T-helper 2 cell (primary cell): Measurements from ENCODE around the gene ARHGEF6.
"Not testable (repeated sequence)": the region's sequence is repeated elsewhere in the genome, so short reads cannot be mapped to it uniquely, and the experiment has no call there.

Source experiments
- DNase-seq, 5 experiments: peaks; one replicate each; pipeline versions ENCODE4 v3.0.0 to v3.0.0-alpha.2; 2012 to 2022
- total RNA-seq, 2 donors: gene quantifications; one replicate each; lab custom pipeline; 2026; lab: John Stamatoyannopoulos, UW

The ARHGEF6 gene
- 155 to 268 reads per million in 2 donors for total RNA-seq

- peak in 1 of 5 experiments; percentile 89 for DNase-seq
Observed at GRCh38 chrX:136780763-136781162, at the start of gene ARHGEF6. Gene ARHGEF6 (minus strand): TSS chrX:136780932. CDS start chrX:136780882, 50 bp downstream.

- no peak for DNase-seq
Observed at GRCh38 chrX:136829413-136829812, 48.7 kb upstream of the ARHGEF6 start.

- DNase-seq: no peak
Observed at GRCh38 chrX:136828830-136829229, 48.1 kb upstream of the ARHGEF6 start.

GRCh38 chrX:136827026-136827425, 46.3 kb upstream of the ARHGEF6 start:
- no peak for DNase-seq

GRCh38 chrX:136825771-136826170, 45.0 kb upstream of the ARHGEF6 start:
- DNase-seq: no peak

GRCh38 chrX:136823175-136823574, 42.4 kb upstream of the ARHGEF6 start:
- DNase-seq: no peak

- no peak for DNase-seq
Observed at GRCh38 chrX:136822337-136823095, 41.8 kb upstream of the ARHGEF6 start.

- DNase-seq: not testable (repeated sequence)
Observed at GRCh38 chrX:136819756-136820155, 39.0 kb upstream of the ARHGEF6 start.

- DNase-seq: no peak
Observed at GRCh38 chrX:136819031-136819703, 38.4 kb upstream of the ARHGEF6 start.

GRCh38 chrX:136816975-136817374, 36.2 kb upstream of the ARHGEF6 start:
- no peak for DNase-seq

- no peak for DNase-seq
Observed at GRCh38 chrX:136814847-136815750, 34.4 kb upstream of the ARHGEF6 start.

GRCh38 chrX:136812286-136812685, 31.6 kb upstream of the ARHGEF6 start:
- DNase-seq: no peak

- peak in 1 of 5 experiments; percentile 89 for DNase-seq
Observed at GRCh38 chrX:136810493-136810892, 29.8 kb upstream of the ARHGEF6 start.

GRCh38 chrX:136806891-136807410, 26.2 kb upstream of the ARHGEF6 start:
- DNase-seq: no peak

- DNase-seq: no peak
Observed at GRCh38 chrX:136802515-136802914, 21.8 kb upstream of the ARHGEF6 start.

- no peak for DNase-seq
Observed at GRCh38 chrX:136797787-136798186, 17.1 kb upstream of the ARHGEF6 start.

- not testable (repeated sequence) for DNase-seq
Observed at GRCh38 chrX:136795132-136795531, 14.4 kb upstream of the ARHGEF6 start.

GRCh38 chrX:136794660-136795059, 13.9 kb upstream of the ARHGEF6 start:
- not testable (repeated sequence) for DNase-seq

GRCh38 chrX:136794080-136794479, 13.3 kb upstream of the ARHGEF6 start:
- DNase-seq: no peak

- no peak for DNase-seq
Observed at GRCh38 chrX:136789856-136790255, 9.1 kb upstream of the ARHGEF6 start.

GRCh38 chrX:136784231-136784630, 3.5 kb upstream of the ARHGEF6 start:
- DNase-seq: no peak

GRCh38 chrX:136783159-136783558, 2.4 kb upstream of the ARHGEF6 start:
- no peak for DNase-seq
